Subcutaneous abdominal adipose tissue (tissue), 5 donors: ENCODE data around the gene TNC.

Experiments
- H3K27ac ChIP-seq: one replicate; pipeline ENCODE4 v1.7.0; 2013; ENCODE audit warnings: low read depth, mild to moderate bottlenecking, inconsistent platforms, low read length, moderate library complexity
- H3K27me3 ChIP-seq, 5 donors: one replicate each; pipeline ENCODE4 v1.7.0; 2013; ENCODE audit warnings: low read length in 5 of 5, inconsistent platforms in 1 of 5; ENCODE audit not compliant: control insufficient read depth in 5 of 5, insufficient read depth in 4 of 5
- H3K36me3 ChIP-seq, 5 donors: one replicate each; pipeline ENCODE4 v1.7.0; 2013; ENCODE audit warnings: low read length in 5 of 5; ENCODE audit not compliant: control insufficient read depth in 5 of 5, insufficient read depth in 5 of 5
- H3K4me1 ChIP-seq, 5 donors: one replicate each; pipeline ENCODE4 v1.7.0; 2013; ENCODE audit warnings: low read length in 5 of 5, mild to moderate bottlenecking in 3 of 5, moderate library complexity in 1 of 5; ENCODE audit not compliant: control insufficient read depth in 5 of 5, insufficient read depth in 5 of 5
- H3K4me3 ChIP-seq, 5 donors: one replicate each; pipeline ENCODE4 v1.7.0; 2013; ENCODE audit warnings: low read length in 5 of 5, low read depth in 1 of 5
- H3K9ac ChIP-seq, 5 donors: one replicate each; pipeline ENCODE4 v1.7.0; 2013; ENCODE audit warnings: low read length in 5 of 5, mild to moderate bottlenecking in 4 of 5, moderate library complexity in 3 of 5
- H3K9me3 ChIP-seq, 5 donors: one replicate each; pipeline ENCODE4 v1.7.0; 2013; ENCODE audit warnings: low read length in 5 of 5; ENCODE audit not compliant: control insufficient read depth in 5 of 5
- donor health status: healthy.
- donor health status: healthy.
- donor health status: healthy.
- donor health status: healthy.
- donor health status: healthy.

Gene TNC

DNA sequence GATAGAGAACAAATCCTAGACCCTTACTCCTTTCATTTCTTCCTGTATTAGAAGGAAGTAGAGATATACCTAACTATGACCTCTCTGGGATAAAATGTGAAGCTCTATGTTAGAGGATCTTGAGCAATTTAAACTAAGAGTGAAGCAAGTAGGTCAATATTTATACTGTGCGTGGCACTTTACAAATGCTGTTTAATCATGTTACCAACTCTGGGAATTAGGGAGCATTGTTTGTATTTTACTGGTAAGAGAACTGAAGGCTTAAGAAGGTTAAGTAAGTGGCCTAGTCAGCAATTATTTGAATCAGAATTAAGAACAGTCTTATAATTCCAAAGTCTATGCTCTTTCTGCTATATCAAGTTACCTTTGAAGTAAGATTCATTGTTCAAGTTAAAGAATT, 12.0 kb downstream of the TNC start:
- peaks cover 0 to 10% (median 7%) of the 10 kb centered on the region in 5 donors for H3K4me1 ChIP-seq
- no peaks in the 10 kb centered on the region for H3K9me3 ChIP-seq
- no peak overlapping the region for H3K9ac ChIP-seq
- no peak overlapping the region for H3K4me3 ChIP-seq
- H3K27me3 ChIP-seq, result peaks cover 0 to 4% (median 0%) of the 10 kb centered on the region in 5 donors
- H3K36me3 ChIP-seq, result no peaks in the 10 kb centered on the region
- no peak overlapping the region for H3K27ac ChIP-seq

DNA sequence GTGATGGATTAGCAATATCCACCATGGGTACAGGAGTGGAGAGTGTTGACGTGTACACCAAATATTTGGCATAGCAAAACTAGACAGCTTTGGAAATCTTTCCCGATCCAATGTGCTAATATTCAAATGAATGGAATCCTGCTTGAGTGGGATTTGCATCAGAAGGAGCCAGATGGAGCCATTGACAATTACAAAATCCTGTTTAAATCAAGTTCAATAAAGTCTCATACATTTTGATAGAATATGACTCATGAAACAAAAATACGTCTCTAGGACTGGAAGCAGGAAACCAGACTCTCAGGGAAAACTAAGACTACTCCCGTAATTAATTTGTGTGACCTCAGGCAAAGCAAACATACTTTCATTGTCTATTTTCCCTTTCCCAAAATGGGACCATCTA, 13.0 kb downstream of the TNC start:
- Histone ChIP-seq H3K36me3 (no peaks in the 10 kb centered on the region), H3K27me3 (peaks cover 0 to 4% (median 0%) of the 10 kb centered on the region in 5 donors), H3K9me3 (no peaks in the 10 kb centered on the region), H3K4me1 (peaks cover 0 to 10% (median 7%) of the 10 kb centered on the region in 5 donors), H3K4me3 (no peak overlapping the region), H3K27ac (no peak overlapping the region), H3K9ac (no peak overlapping the region)

DNA sequence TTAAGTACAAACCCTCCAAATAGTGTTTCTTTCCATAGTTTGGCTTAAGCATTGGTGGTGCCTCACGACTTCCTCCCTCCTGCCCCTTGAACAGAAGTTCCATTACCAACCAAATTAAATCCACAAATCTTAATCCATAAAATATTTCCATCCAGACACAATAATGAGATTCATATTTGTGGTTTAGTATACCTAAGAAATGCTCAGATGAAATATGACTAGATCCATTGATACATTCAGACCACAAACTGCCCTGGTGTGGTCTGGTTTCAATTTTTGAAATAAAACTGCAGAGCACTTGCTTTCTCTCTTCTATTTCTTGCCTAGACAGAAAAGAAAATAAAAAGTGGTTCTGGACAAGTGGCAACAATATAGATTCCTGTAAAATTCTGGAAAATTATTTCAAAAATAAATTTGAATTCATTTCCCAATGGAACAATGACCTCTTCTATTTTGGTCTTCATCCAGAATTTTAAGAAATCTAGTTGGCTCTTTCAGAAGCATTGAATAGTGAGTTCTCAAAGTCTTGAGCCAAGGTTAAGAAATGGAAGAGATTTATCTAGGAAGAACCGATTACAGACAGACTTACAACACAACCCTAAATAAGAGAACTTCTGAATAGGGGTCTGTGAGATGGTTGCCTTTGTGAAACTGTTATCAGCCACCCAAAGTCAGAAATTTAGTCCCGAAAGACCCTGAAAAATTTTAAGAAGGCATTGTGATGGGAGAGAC, 14.0 kb downstream of the TNC start:
- no peak overlapping the region for H3K27ac ChIP-seq
- no peaks in the 10 kb centered on the region for H3K9me3 ChIP-seq
- no peaks in the 10 kb centered on the region for H3K36me3 ChIP-seq
- no peak overlapping the region for H3K9ac ChIP-seq
- peaks cover 0 to 4% (median 0%) of the 10 kb centered on the region in 5 donors for H3K27me3 ChIP-seq
- H3K4me3 ChIP-seq, result no peak overlapping the region
- H3K4me1 ChIP-seq, result peaks cover 0 to 10% (median 7%) of the 10 kb centered on the region in 5 donors

DNA sequence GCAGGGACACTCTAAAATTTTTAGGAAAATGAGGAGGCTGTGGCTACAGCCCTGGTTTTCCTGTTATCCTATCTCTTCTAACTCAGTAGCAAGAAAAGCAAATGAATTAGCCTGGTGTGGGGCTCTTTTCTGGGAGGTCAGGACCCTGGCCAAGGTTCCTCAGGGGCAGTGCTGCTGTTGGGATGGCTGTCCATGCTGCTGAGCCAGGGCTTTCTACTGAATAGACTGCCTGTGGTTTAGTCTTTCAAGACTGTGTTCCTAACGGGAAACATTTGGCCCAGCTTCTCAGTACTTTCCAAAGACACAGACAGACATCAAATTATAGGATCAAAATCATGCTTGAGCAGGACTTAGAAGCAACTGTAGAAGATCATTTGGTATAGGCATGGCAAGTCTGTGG, 18.1 kb downstream of the TNC start:
- H3K9ac ChIP-seq, result no peak overlapping the region

DNA sequence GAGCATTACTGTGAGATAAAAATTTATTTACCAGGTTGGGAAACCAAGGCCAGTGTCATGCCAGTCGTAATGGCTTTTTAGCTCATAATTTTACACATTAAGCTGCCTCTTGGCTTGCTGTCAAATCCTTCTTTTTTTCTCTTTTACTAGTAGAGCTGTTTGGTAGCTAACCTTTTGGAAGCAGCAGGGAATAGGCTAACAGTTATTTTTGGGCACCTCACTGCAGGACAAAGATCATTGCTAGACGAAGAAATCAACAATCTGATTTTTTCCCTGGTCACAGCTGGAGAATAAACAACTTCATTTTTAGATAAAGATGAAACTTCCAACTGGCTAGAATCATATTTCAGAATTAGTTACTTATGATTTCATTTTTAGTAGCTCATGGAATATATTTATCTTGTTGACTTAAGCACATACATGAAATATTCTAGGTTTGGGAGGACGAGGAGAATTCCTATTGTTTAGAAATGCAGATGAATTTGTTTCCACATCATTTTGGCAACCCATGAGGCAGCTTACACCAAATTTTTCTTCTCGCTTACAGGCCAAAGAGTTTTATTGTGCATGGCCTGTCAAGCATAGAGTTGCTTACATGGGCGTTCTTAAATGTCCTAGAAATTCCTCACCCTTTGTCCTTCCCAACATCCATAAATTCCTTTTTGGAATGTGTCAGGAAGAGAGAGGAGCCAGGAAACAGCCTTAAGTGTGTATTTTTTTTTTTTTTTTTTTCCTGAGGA, 19.6 kb downstream of the TNC start:
- no peaks in the 10 kb centered on the region for H3K27me3 ChIP-seq
- no peak overlapping the region for H3K27ac ChIP-seq
- H3K36me3 ChIP-seq, result no peaks in the 10 kb centered on the region
- H3K4me3 ChIP-seq, result no peak overlapping the region
- peaks cover 0 to 5% (median 0%) of the 10 kb centered on the region in 5 donors for H3K4me1 ChIP-seq
- no peak overlapping the region for H3K9ac ChIP-seq
- no peaks in the 10 kb centered on the region for H3K9me3 ChIP-seq

More for the DNA sequence above, 18.1 kb downstream of the TNC start:
- Histone ChIP-seq H3K4me1 (peaks cover 0 to 15% (median 7%) of the 10 kb centered on the region in 5 donors), H3K9me3 (no peaks in the 10 kb centered on the region), H3K4me3 (no peak overlapping the region), H3K36me3 (no peaks in the 10 kb centered on the region), H3K27me3 (no peaks in the 10 kb centered on the region), H3K27ac (no peak overlapping the region)

DNA sequence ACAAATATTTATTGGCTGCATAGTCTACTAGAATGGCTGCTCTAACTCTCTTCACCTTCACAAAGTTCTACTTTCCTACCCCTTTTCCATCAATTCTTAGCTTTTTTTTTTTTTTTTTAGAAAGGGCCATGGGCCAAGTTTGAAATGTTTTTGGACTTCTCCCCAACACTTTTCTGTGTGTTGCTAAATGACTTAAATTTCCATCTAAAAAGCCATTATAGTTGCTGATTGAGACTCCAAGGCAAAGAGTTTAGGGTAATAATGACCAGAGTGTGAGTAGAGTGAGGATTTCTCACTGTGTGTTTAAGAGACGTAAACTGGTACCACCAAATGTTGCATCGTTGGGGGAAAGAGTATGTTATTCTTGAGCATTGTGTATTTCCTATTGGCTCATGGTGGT, 24.4 kb downstream of the TNC start:
- H3K9ac ChIP-seq, result no peak overlapping the region
- peaks cover 0 to 5% (median 0%) of the 10 kb centered on the region in 5 donors for H3K4me1 ChIP-seq
- H3K27ac ChIP-seq, result no peak overlapping the region
- H3K4me3 ChIP-seq, result no peak overlapping the region
- H3K36me3 ChIP-seq, result no peaks in the 10 kb centered on the region
- no peaks in the 10 kb centered on the region for H3K27me3 ChIP-seq
- no peaks in the 10 kb centered on the region for H3K9me3 ChIP-seq

DNA sequence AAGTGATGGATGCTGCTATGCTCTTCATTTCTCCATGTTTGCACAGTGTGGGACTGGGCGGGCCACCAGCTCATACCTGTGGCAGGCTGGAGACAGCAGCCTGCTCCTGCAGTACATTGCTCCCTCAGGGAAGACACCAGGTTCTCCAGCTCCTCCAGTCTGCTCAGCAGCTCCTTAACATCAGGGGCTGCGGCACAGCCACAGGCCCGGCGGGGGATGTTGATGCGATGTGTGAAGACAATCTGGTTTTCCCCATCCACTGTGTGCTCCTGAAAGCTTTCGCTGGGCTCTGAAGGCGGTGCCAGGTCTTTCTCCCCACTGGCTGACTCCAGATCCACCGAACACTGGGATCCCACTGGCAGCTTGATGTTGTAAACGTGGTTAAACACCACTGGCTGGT, 27.5 kb downstream of the TNC start:
- Histone ChIP-seq H3K4me1 (no peaks in the 10 kb centered on the region), H3K9me3 (no peaks in the 10 kb centered on the region), H3K36me3 (no peaks in the 10 kb centered on the region), H3K4me3 (no peak overlapping the region), H3K27ac (no peak overlapping the region), H3K27me3 (no peaks in the 10 kb centered on the region), H3K9ac (no peak overlapping the region)

DNA sequence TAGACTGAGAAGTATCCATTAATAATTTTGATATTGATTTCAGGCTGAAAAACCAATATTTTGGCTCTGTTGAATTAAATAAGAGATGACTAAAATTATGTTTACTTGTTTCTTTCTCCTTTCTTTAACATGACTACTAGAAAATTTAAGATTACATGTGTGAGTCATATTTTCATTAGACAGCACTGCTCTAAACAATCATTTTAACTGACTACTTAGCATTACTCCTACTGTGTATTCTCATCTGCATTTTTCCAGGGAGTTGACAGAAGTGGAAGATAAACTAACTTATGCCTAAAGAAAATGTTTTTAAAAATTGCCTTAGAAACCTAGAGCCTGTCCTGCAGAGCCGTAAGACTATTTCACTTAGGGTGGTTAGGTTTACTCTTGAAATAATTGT, 29.1 kb downstream of the TNC start:
- Histone ChIP-seq H3K9me3 (no peaks in the 10 kb centered on the region), H3K4me1 (no peaks in the 10 kb centered on the region), H3K27ac (no peak overlapping the region), H3K4me3 (no peak overlapping the region), H3K9ac (no peak overlapping the region), H3K27me3 (no peaks in the 10 kb centered on the region), H3K36me3 (no peaks in the 10 kb centered on the region)

DNA sequence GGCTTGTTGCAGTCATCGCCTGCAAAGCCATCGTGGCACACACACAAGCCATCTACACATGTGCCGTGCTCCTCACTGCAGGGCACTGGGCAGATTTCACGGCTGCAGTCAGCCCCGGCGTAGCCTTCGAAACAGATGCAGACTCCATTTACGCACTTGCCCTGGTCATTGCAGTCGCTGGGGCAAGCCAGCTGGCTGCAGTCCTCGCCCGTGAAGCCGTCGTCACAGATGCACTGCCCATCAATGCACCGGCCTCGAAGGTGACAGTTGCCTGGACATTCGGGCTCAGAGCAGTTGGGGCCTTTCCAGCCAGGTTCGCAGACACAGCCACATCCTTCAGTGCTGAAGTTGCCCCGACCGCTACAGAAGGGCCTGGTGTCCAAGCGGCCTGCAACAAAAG, 31.1 kb downstream of the TNC start:
- Histone ChIP-seq H3K36me3 (no peaks in the 10 kb centered on the region), H3K9me3 (no peaks in the 10 kb centered on the region), H3K27me3 (no peaks in the 10 kb centered on the region), H3K9ac (no peak overlapping the region), H3K4me3 (no peak overlapping the region), H3K4me1 (no peaks in the 10 kb centered on the region), H3K27ac (no peak overlapping the region)

DNA sequence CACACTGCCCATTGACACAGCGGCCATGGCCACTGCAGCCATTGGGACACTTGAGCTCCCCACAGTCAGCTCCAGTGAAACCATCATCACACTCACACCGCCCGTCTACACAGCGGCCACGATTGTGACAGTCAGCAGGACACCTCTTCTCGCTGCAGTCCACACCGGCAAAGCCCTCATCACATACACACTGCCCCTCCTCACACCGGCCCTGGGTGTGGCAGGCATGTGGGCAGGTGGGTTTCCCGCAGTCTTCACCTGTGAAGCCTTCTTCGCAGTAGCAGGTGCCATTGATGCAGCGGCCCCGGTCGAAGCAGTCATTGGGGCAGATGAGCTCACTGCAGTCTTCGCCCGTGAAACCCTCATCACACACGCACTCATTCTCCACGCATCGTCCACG, 31.5 kb downstream of the TNC start:
- Histone ChIP-seq H3K36me3 (no peaks in the 10 kb centered on the region), H3K27ac (no peak overlapping the region)

More for the DNA sequence above, 31.5 kb downstream of the TNC start:
- Histone ChIP-seq H3K27me3 (no peaks in the 10 kb centered on the region), H3K4me1 (no peaks in the 10 kb centered on the region), H3K4me3 (no peak overlapping the region), H3K9ac (no peak overlapping the region), H3K9me3 (no peaks in the 10 kb centered on the region)
